NT2/D1 (cell line): ENCODE measurements around the gene RGSL1.

ENCODE experiments used
- SUZ12 ChIP-seq: IDR thresholded peaks from 2 replicates; pipeline ENCODE4 v1.6.1; 2011; ENCODE audit not compliant: insufficient read length, insufficient read depth; ENCODE audit errors: extremely low read depth
- ZNF274 ChIP-seq: IDR thresholded peaks from 2 replicates; pipeline ENCODE4 v1.6.1; 2011; ENCODE audit warnings: mild to moderate bottlenecking, low read depth, low read length

- TF ChIP-seq ZNF274 (no peak), SUZ12 (no peak)
Measured at GRCh38 chr1:182430263-182431068, 19.5 kb upstream of the RGSL1 start.
